Fibroblast of lung (primary cell): ENCODE results near the gene LILRA6.

Source experiments
- EZH2 ChIP-seq: IDR thresholded peaks from 2 replicates; pipeline ENCODE4 v1.5.1; 2012; ENCODE audit warnings: low read length, control low read depth, mild to moderate bottlenecking; ENCODE audit errors: missing control alignments
- TF ChIP-seq, protein P1 (sequence below), 2 donors: IDR thresholded peaks in 1 of 2; conservative IDR thresholded peaks in 1 of 2; 1 replicate in 1 of 2; 2 replicates in 1 of 2; pipeline ENCODE4 v1.5.1; 2011 to 2012; ENCODE audit warnings: low read length in 2 of 2, control low read depth in 1 of 2, inconsistent platforms in 1 of 2, low read depth in 1 of 2, mild to moderate bottlenecking in 1 of 2

DNA sequence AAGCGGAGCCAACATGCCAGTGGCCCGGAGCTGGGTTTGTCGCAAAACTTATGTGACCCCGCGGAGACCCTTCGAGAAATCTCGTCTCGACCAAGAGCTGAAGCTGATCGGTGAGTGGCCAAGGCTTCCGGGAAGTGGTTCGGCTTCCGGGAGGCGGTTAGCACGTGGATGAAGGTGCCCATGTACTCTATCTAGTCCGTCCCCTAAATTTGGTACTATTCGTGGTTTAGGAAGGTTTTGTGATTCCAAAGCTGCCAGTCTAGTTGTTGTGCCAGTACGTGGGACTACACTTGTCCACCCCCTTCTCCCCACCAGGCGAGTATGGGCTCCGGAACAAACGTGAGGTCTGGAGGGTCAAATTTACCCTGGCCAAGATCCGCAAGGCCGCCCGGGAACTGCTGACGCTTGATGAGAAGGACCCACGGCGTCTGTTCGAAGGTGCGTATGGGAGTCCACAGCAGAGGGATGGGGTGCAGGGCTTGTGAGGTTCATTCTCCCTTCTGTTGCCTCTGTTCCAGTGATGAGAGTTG is 41.4 kb downstream of the LILRA6 start:
- TF ChIP-seq, protein P1, sequence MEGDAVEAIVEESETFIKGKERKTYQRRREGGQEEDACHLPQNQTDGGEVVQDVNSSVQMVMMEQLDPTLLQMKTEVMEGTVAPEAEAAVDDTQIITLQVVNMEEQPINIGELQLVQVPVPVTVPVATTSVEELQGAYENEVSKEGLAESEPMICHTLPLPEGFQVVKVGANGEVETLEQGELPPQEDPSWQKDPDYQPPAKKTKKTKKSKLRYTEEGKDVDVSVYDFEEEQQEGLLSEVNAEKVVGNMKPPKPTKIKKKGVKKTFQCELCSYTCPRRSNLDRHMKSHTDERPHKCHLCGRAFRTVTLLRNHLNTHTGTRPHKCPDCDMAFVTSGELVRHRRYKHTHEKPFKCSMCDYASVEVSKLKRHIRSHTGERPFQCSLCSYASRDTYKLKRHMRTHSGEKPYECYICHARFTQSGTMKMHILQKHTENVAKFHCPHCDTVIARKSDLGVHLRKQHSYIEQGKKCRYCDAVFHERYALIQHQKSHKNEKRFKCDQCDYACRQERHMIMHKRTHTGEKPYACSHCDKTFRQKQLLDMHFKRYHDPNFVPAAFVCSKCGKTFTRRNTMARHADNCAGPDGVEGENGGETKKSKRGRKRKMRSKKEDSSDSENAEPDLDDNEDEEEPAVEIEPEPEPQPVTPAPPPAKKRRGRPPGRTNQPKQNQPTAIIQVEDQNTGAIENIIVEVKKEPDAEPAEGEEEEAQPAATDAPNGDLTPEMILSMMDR (conservative IDR thresholded peaks at IDR 0.05 in 1 of 2, IDR thresholded peaks at IDR 0.05 in 1 of 2; ENCODE audit: low read depth in 1 of 2, low read length in 2 of 2) = no peak
- no peak for TF ChIP-seq EZH2
